Mucosa of descending colon (tissue), 3 donors: Measurements from ENCODE around the gene GRIK3. TPM values are rescaled to one million over a fixed set of nuclear protein-coding genes. Genes with fewer than 3 reads are reported as not detected.

Experiments
- ATAC-seq: fragments of 200-7000 bp; cut with Tn5 transposase; one replicate; pipeline ENCODE4 v1.9.1; 2020; ENCODE audit warnings: mild to moderate bottlenecking, moderate library complexity
- DNase-seq, 3 donors: peaks; one replicate each; pipeline ENCODE4 v3.0.0-alpha.2; 2020
- H3K36me3 ChIP-seq: fragments of 200-600 bp; one replicate; pipeline ENCODE4 v1.8.0; 2021; ENCODE audit warnings: low read depth, mild to moderate bottlenecking
- H3K4me1 ChIP-seq: fragments of 200-600 bp; one replicate; pipeline ENCODE4 v1.8.0; 2021; ENCODE audit warnings: low read depth, mild to moderate bottlenecking
- H3K4me3 ChIP-seq: fragments of 200-600 bp; one replicate; pipeline ENCODE4 v1.8.0; 2021; ENCODE audit warnings: mild to moderate bottlenecking
- H3K9me3 ChIP-seq: fragments of 200-600 bp; one replicate; pipeline ENCODE4 v1.8.0; 2021; ENCODE audit warnings: mild to moderate bottlenecking
- CTCF ChIP-seq: fragments of 200-600 bp; IDR thresholded peaks from one replicate; pipeline ENCODE4 v1.8.0; 2022; ENCODE audit warnings: antibody characterized with exemption, mild to moderate bottlenecking
- intact Hi-C, 2 donors: fragments of 100-400 bp; cut with DNase I in 1 of 2; cut with micrococcal nuclease in 1 of 2; formaldehyde crosslinking; loops; one replicate each; pipeline versions ENCODE4 v1.11.0 to v1.11.1; 2022; cut with DNase I, micrococcal nuclease
- total RNA-seq, 3 donors: library from RNA; stranded (reverse); fragmentation: NEBNext Ultra II Directional in 2 of 3; extraction: Animal tissue kit (Norgen Biotek cat#: 25700) in 2 of 3; gene quantifications; one replicate each; pipeline versions ENCODE4 v1.2.1 to v1.2.4, GENCODE V29; 2021 to 2023
- donor health status: DM: no; HTN: no; CAD: no; lungs with moderate emphysema.
- donor health status: DM: no; HTN: no; CAD: no.
- donor health status: DM: no; HTN: yes; CAD: no.

Gene GRIK3
- total RNA-seq, 3 donors from 2014 or later, result 0.41 to 13.6 (median 1.5) TPM

GRCh38 chr1:37055631-37056030, 21.3 kb upstream of the GRIK3 start:
- ATAC-seq (no peak), DNase-seq (no peak)
- H3K4me1 ChIP-seq, result no peaks in the 10 kb centered on the region
- no peak overlapping the region for H3K4me3 ChIP-seq
- TF ChIP-seq CTCF, result no peak
- H3K36me3 ChIP-seq, result no peaks in the 10 kb centered on the region
- no peaks in the 10 kb centered on the region for H3K9me3 ChIP-seq
- intact Hi-C loops, result no loop called here

GRCh38 chr1:37053173-37053572, 18.9 kb upstream of the GRIK3 start:
- Histone ChIP-seq H3K36me3 (no peaks in the 10 kb centered on the region), H3K4me1 (no peaks in the 10 kb centered on the region), H3K9me3 (no peaks in the 10 kb centered on the region), H3K4me3 (no peak overlapping the region)
- no peak for ATAC-seq
- intact Hi-C loops, result no loop called here
- no peak for DNase-seq
- TF ChIP-seq CTCF, result no peak

- Histone ChIP-seq H3K36me3 (no peaks in the 10 kb centered on the region), H3K9me3 (no peaks in the 10 kb centered on the region), H3K4me3 (no peak overlapping the region), H3K4me1 (no peaks in the 10 kb centered on the region)
- DNase-seq (no peak), ATAC-seq (no peak)
- intact Hi-C loops, result no loop called here
- no peak for TF ChIP-seq CTCF
Observed at GRCh38 chr1:37052120-37052519, 17.8 kb upstream of the GRIK3 start.

GRCh38 chr1:37051346-37051745, 17.0 kb upstream of the GRIK3 start:
- ATAC-seq (no peak), DNase-seq (no peak)
- intact Hi-C loops, result no loop called here
- no peaks in the 10 kb centered on the region for H3K4me1 ChIP-seq
- TF ChIP-seq CTCF, result no peak
- no peaks in the 10 kb centered on the region for H3K9me3 ChIP-seq
- no peak overlapping the region for H3K4me3 ChIP-seq
- no peaks in the 10 kb centered on the region for H3K36me3 ChIP-seq

GRCh38 chr1:37047542-37047941, 13.2 kb upstream of the GRIK3 start:
- no peaks in the 10 kb centered on the region for H3K4me1 ChIP-seq
- DNase-seq (no peak), ATAC-seq (no peak)
- no peaks in the 10 kb centered on the region for H3K9me3 ChIP-seq
- no peak overlapping the region for H3K4me3 ChIP-seq
- intact Hi-C loops, result no loop called here
- TF ChIP-seq CTCF, result no peak
- no peaks in the 10 kb centered on the region for H3K36me3 ChIP-seq

GRCh38 chr1:37043101-37043500, 8.8 kb upstream of the GRIK3 start:
- no peaks in the 10 kb centered on the region for H3K9me3 ChIP-seq
- H3K4me3 ChIP-seq, result no peak overlapping the region
- TF ChIP-seq CTCF, result no peak
- intact Hi-C loops, result no loop called here
- ATAC-seq (no peak), DNase-seq (no peak)
- no peaks in the 10 kb centered on the region for H3K4me1 ChIP-seq
- no peaks in the 10 kb centered on the region for H3K36me3 ChIP-seq
